A549 treated with Mapracorat at 1 μM for 4 hours (cell line): ENCODE measurements around the gene PYCARD. TPM values are rescaled to one million over a fixed set of nuclear protein-coding genes. Genes with fewer than 3 reads are reported as not detected.

Experiments used
- total RNA-seq: library from RNA; stranded (reverse); fragments of 200-300 nt; extraction: Qiagen RNA extraction; gene quantifications from 5 replicates; pipeline ENCODE4 v1.2.3, GENCODE V29; 2022

PYCARD gene
- total RNA-seq = 24.2 to 43.2 TPM (median 37.4 TPM) in 5 replicates

GRCh38 chr16:31202414-31203375 is at the start of gene PYCARD:
Gene PYCARD (minus strand): TSS chr16:31202760. CDS start chr16:31202690, 70 bp downstream.

GRCh38 chr16:31216422-31217135 is 14.0 kb upstream of the PYCARD start, which contains the start of gene PYDC1:
Gene PYDC1 (minus strand): TSS chr16:31217135. CDS start chr16:31217028, 107 bp downstream.

GRCh38 chr16:31213877-31214707 is 11.5 kb upstream of the PYCARD start, which contains the start of gene TRIM72:
Gene TRIM72 (plus strand): TSS chr16:31214119. CDS start chr16:31214739, 620 bp downstream.

GRCh38 chr16:31179747-31180459 is 22.7 kb downstream of the PYCARD start, which contains the start of gene FUS:
Gene FUS (plus strand): TSS chr16:31180139. CDS start chr16:31180215, 76 bp downstream.

Other genes starting within 250 kb of the PYCARD start
- gene SETD1A, start 245.0 kb downstream of the PYCARD start, total RNA-seq = 13.2 to 20.3 TPM (median 19.3 TPM) in 5 replicates
- 12.5 to 15.4 TPM (median 14.3 TPM) in 5 replicates for gene HSD3B7, start 217.6 kb downstream of the PYCARD start, total RNA-seq
- 1.4 to 2.2 TPM (median 1.8 TPM) in 5 replicates for gene STX1B, start 192.1 kb downstream of the PYCARD start, total RNA-seq
- gene STX4, start 169.2 kb downstream of the PYCARD start, total RNA-seq = 54.0 to 68.8 TPM (median 66.1 TPM) in 5 replicates
- 12.0 to 20.9 TPM (median 15.2 TPM) in 5 replicates for gene ZNF668, start 128.5 kb downstream of the PYCARD start, total RNA-seq
- 8.0 to 11.9 TPM (median 10.5 TPM) in 5 replicates for gene ZNF646, start 128.3 kb downstream of the PYCARD start, total RNA-seq
- gene PRSS53, start 113.8 kb downstream of the PYCARD start, total RNA-seq = 0.97 to 2.7 TPM (median 1.8 TPM) in 5 replicates
- gene VKORC1, start 108.0 kb downstream of the PYCARD start, total RNA-seq = 112 to 146 TPM (median 143 TPM) in 5 replicates
- 40.3 to 55.9 TPM (median 50.6 TPM) in 5 replicates for gene BCKDK, start 94.4 kb downstream of the PYCARD start, total RNA-seq
- 40.3 to 51.0 TPM (median 45.0 TPM) in 5 replicates for gene KAT8, start 85.1 kb downstream of the PYCARD start, total RNA-seq
- 1.1 to 2.2 TPM (median 1.5 TPM) in 5 replicates for gene PRSS8, start 67.0 kb downstream of the PYCARD start, total RNA-seq
- gene PRSS36, start 52.7 kb downstream of the PYCARD start, total RNA-seq = 1.1 to 1.6 TPM (median 1.2 TPM) in 5 replicates
- gene FUS, start 22.6 kb downstream of the PYCARD start, total RNA-seq = 503 to 575 TPM (median 524 TPM) in 5 replicates
- gene TRIM72, start 11.4 kb upstream of the PYCARD start, total RNA-seq = 0.07 to 0.15 TPM (median 0.07 TPM) in 5 replicates
- not detected in 5 replicates for gene PYDC1, start 14.4 kb upstream of the PYCARD start, total RNA-seq
- gene ITGAM, start 57.2 kb upstream of the PYCARD start, total RNA-seq = 1.4 to 2.8 TPM (median 2.1 TPM) in 5 replicates
- gene ITGAX, start 152.4 kb upstream of the PYCARD start, total RNA-seq = 1.1 to 1.6 TPM (median 1.3 TPM) in 5 replicates
- gene ITGAD, start 190.6 kb upstream of the PYCARD start, total RNA-seq = 0.05 to 0.16 TPM (median 0.07 TPM) in 3 of 5 replicates, not detected in the others
- not detected in 5 replicates for gene COX6A2, start 225.6 kb upstream of the PYCARD start, total RNA-seq
- 0.05 to 0.22 TPM (median 0.10 TPM) in 5 replicates for gene ZNF843, start 240.0 kb upstream of the PYCARD start, total RNA-seq